Nephron progenitor cell (in vitro differentiated cells): ENCODE data around the gene DNAJA4.

Source experiments
- DNase-seq: peaks from one replicate; pipeline ENCODE4 v3.0.0; 2021
- H3K27ac Mint-ChIP-seq: 2 replicates; pipeline ENCODE4 v1.8.0; 2021; ENCODE audit warnings: mild to moderate bottlenecking, moderate library complexity, mixed read lengths
- H3K27me3 Mint-ChIP-seq: 2 replicates; pipeline ENCODE4 v1.8.0; 2021; ENCODE audit warnings: mild to moderate bottlenecking, low read depth, mixed read lengths; ENCODE audit not compliant: poor library complexity
- H3K36me3 Mint-ChIP-seq: 2 replicates; pipeline ENCODE4 v1.8.0; 2021; ENCODE audit warnings: low read depth, mixed read lengths
- H3K4me1 Mint-ChIP-seq: 2 replicates; pipeline ENCODE4 v1.8.0; 2021; ENCODE audit warnings: mixed read lengths
- H3K4me3 Mint-ChIP-seq: 2 replicates; pipeline ENCODE4 v1.8.0; 2021; ENCODE audit warnings: mild to moderate bottlenecking, moderate library complexity, mixed read lengths
- H3K9me3 Mint-ChIP-seq: 2 replicates; pipeline ENCODE4 v1.8.0; 2021; ENCODE audit warnings: mild to moderate bottlenecking, moderate library complexity, mixed read lengths
- TF ChIP-seq, protein P1 (sequence below): fragments of 200-600 bp; sonication (generic); IDR thresholded peaks from 2 replicates; pipeline ENCODE4 v1.5.0; 2021; ENCODE audit warnings: antibody characterized with exemption

DNAJA4 gene

GRCh38 chr15:78321041-78321570 is 56.7 kb downstream of the DNAJA4 start:
- no peak overlapping the region for H3K27ac Mint-ChIP-seq
- H3K9me3 Mint-ChIP-seq = no peaks in the 10 kb centered on the region
- peaks cover 85% of the 10 kb centered on the region for H3K27me3 Mint-ChIP-seq
- no peak overlapping the region for H3K4me3 Mint-ChIP-seq
- no peaks in the 10 kb centered on the region for H3K36me3 Mint-ChIP-seq
- DNase-seq = no peak
- TF ChIP-seq, protein P1, sequence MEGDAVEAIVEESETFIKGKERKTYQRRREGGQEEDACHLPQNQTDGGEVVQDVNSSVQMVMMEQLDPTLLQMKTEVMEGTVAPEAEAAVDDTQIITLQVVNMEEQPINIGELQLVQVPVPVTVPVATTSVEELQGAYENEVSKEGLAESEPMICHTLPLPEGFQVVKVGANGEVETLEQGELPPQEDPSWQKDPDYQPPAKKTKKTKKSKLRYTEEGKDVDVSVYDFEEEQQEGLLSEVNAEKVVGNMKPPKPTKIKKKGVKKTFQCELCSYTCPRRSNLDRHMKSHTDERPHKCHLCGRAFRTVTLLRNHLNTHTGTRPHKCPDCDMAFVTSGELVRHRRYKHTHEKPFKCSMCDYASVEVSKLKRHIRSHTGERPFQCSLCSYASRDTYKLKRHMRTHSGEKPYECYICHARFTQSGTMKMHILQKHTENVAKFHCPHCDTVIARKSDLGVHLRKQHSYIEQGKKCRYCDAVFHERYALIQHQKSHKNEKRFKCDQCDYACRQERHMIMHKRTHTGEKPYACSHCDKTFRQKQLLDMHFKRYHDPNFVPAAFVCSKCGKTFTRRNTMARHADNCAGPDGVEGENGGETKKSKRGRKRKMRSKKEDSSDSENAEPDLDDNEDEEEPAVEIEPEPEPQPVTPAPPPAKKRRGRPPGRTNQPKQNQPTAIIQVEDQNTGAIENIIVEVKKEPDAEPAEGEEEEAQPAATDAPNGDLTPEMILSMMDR = no peak
- H3K4me1 Mint-ChIP-seq = peaks cover 78% of the 10 kb centered on the region

- Mint-ChIP-seq H3K27ac (no peak overlapping the region), H3K9me3 (no peaks in the 10 kb centered on the region), H3K27me3 (peaks cover 86% of the 10 kb centered on the region), H3K36me3 (no peaks in the 10 kb centered on the region), H3K4me3 (peak overlapping the region; percentile 11), H3K4me1 (peaks cover 72% of the 10 kb centered on the region)
- no peak for DNase-seq
- TF ChIP-seq, protein P1 = no peak
Measured at GRCh38 chr15:78321786-78322185, 57.4 kb downstream of the DNAJA4 start.

DNA sequence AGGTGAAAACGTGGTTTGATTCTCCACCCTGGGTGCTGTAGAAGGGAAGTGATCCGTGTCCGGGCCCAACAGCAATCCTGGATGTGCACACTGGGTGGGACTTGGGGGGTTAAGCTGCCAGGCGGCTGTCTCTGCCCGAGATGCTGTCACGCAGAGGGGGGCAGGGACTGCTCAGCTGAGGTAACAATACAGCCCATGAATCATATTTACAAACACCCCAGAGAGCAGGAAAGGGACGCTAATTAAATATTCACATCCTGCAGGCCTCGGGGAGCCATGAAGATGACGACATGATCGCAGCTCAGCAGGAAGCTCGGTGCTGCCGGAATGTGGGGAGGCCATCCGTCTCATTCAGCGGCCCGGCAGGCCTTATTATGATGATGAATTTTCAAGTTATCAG is 57.9 kb downstream of the DNAJA4 start:
- TF ChIP-seq, protein P1 = no peak
- Mint-ChIP-seq H3K27ac (no peak overlapping the region), H3K4me3 (peak overlapping the region; percentile 11)

GRCh38 chr15:78322724-78323521 is 58.6 kb downstream of the DNAJA4 start:
- H3K4me3 Mint-ChIP-seq = peak overlapping the region; percentile 35
- H3K36me3 Mint-ChIP-seq = no peaks in the 10 kb centered on the region
- no peaks in the 10 kb centered on the region for H3K9me3 Mint-ChIP-seq
- DNase-seq = peak; percentile 53
- peaks cover 86% of the 10 kb centered on the region for H3K27me3 Mint-ChIP-seq
- peaks cover 61% of the 10 kb centered on the region for H3K4me1 Mint-ChIP-seq
- H3K27ac Mint-ChIP-seq = no peak overlapping the region
- TF ChIP-seq, protein P1 = no peak

More for the DNA sequence above, 57.9 kb downstream of the DNAJA4 start:
- Mint-ChIP-seq H3K9me3 (no peaks in the 10 kb centered on the region), H3K4me1 (peaks cover 67% of the 10 kb centered on the region), H3K27me3 (peaks cover 86% of the 10 kb centered on the region), H3K36me3 (no peaks in the 10 kb centered on the region)
- DNase-seq = no peak

DNA sequence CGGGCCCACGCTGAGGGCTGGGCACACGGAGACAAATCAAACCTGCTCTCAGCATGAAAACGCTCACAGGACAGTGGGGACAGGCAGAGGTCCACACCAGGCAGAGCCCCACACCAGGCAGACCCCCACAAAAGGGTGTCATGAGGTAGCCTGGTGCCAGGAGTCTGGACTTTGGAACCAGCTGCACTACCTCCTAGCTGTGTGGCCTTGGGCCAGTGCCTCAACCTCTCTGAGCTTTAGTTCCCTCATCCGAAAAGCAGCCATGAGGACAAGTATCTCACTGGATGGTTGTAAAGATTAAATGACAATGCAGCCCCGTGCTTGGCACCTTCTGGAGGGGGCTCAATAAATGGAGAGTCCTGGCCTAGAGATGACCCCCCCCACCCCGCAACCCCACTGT is 59.3 kb downstream of the DNAJA4 start:
- no peak overlapping the region for H3K4me3 Mint-ChIP-seq
- no peak for DNase-seq
- H3K36me3 Mint-ChIP-seq = no peaks in the 10 kb centered on the region
- no peaks in the 10 kb centered on the region for H3K9me3 Mint-ChIP-seq
- peaks cover 89% of the 10 kb centered on the region for H3K27me3 Mint-ChIP-seq
- peaks cover 61% of the 10 kb centered on the region for H3K4me1 Mint-ChIP-seq
- no peak overlapping the region for H3K27ac Mint-ChIP-seq
- TF ChIP-seq, protein P1 = no peak

DNA sequence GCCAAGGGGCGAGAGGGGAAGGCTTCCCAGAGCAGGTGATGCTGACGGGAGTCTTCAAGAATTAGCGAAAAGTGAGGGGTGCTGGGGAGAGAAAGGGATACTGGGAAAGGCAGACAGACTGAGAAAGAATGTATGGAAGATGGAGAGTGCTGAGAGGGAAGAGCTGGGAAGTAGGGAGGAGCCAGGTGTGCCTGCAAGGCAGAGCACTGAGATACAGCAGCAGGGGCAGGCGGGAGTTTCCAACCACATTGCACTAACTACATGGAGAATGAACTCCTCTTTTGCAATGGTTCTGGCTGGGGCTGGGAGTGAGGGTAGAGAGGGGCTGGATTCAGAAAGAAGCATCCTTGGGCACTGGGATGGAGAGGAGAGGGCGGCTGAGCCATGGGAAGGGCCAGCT is 59.8 kb downstream of the DNAJA4 start:
- TF ChIP-seq, protein P1 = no peak
- H3K9me3 Mint-ChIP-seq = no peaks in the 10 kb centered on the region
- no peaks in the 10 kb centered on the region for H3K36me3 Mint-ChIP-seq
- peaks cover 57% of the 10 kb centered on the region for H3K4me1 Mint-ChIP-seq
- no peak overlapping the region for H3K27ac Mint-ChIP-seq
- H3K4me3 Mint-ChIP-seq = no peak overlapping the region
- H3K27me3 Mint-ChIP-seq = peaks cover 89% of the 10 kb centered on the region
- DNase-seq = no peak
